A549 (cell line): ENCODE measurements around the gene COL4A6.

ENCODE experiments used
- BCL3 ChIP-seq: fragments of >200 bp; sonication (Bioruptor Twin); formaldehyde crosslinking; IDR thresholded peaks from 3 replicates; pipeline ENCODE4 v1.6.1; 2016
- CEBPB ChIP-seq, 2 experiments: fragments of >200 bp in 1 of 2; sonication (Bioruptor Twin) in 1 of 2; formaldehyde crosslinking in 1 of 2; IDR thresholded peaks; 2 replicates each; pipeline ENCODE4 v1.6.1; 2012 to 2016
- CHD2 ChIP-seq: fragments of 150-350 bp; IDR thresholded peaks from 2 replicates; pipeline ENCODE4 v1.6.1; 2014; ENCODE audit warnings: low read length; ENCODE audit not compliant: partially characterized antibody
- CTCF ChIP-seq: fragments of >200 bp; sonication (Bioruptor Twin); formaldehyde crosslinking; IDR thresholded peaks from 3 replicates; pipeline ENCODE4 v1.5.1; 2016
- EHMT2 ChIP-seq: fragments of 200-600 bp; sonication (generic); IDR thresholded peaks from 2 replicates; pipeline ENCODE4 v1.6.1; 2016; ENCODE audit warnings: antibody characterized with exemption, low read depth, mild to moderate bottlenecking, moderate library complexity
- EP300 ChIP-seq, 2 experiments: fragments of >200 bp; sonication (Bioruptor Twin); formaldehyde crosslinking; IDR thresholded peaks; 2 replicates in 1 of 2; 3 replicates in 1 of 2; pipeline ENCODE4 v1.6.1; 2016 to 2017
- HOXB5 ChIP-seq: fragments of 250-450 bp; sonication (Bioruptor Pico); IDR thresholded peaks from 2 replicates; pipeline ENCODE4 v1.5.0; 2020; ENCODE audit warnings: mild to moderate bottlenecking, moderate library complexity
- JUN ChIP-seq, 2 experiments: fragments of >200 bp; sonication (Bioruptor Twin); formaldehyde crosslinking; IDR thresholded peaks; 2 replicates in 1 of 2; 3 replicates in 1 of 2; pipeline ENCODE4 v1.6.1; 2016 to 2017
- MAX ChIP-seq: IDR thresholded peaks from 2 replicates; pipeline ENCODE4 v1.6.1; 2012
- MYC ChIP-seq: IDR thresholded peaks from 2 replicates; pipeline ENCODE4 v1.6.1; 2012; ENCODE audit warnings: mild to moderate bottlenecking, inconsistent platforms, low read length, improper control_type of control experiment, borderline replicate concordance
- PBX3 ChIP-seq: IDR thresholded peaks from 2 replicates; pipeline ENCODE4 v1.6.1; 2012
- POLR2A ChIP-seq: IDR thresholded peaks from 2 replicates; pipeline ENCODE4 v1.6.1; 2012; ENCODE audit warnings: mild to moderate bottlenecking, low read length
- POLR2AphosphoS2 ChIP-seq: conservative IDR thresholded peaks from 2 replicates; pipeline ENCODE4 v1.6.1; 2012; ENCODE audit warnings: low read length, improper control_type of control experiment, inconsistent platforms
- SREBF2 ChIP-seq: fragments of 450-650 bp; IDR thresholded peaks from 2 replicates; pipeline ENCODE4 v1.6.1; 2014; ENCODE audit warnings: mild to moderate bottlenecking, moderate library complexity

- TF ChIP-seq SREBF2 = no peak
- TF ChIP-seq CTCF = no peak
- TF ChIP-seq EHMT2 = no peak
- TF ChIP-seq PBX3 = no peak
- TF ChIP-seq EP300 (IDR thresholded peaks at IDR 0.05) = no peak
- no peak for TF ChIP-seq MYC
- TF ChIP-seq BCL3 = no peak
- peak; percentile 63 to 77; a peak in 3 of 4 replicates for TF ChIP-seq CEBPB (IDR thresholded peaks at IDR 0.05)
- no peak for TF ChIP-seq CHD2
- no peak for TF ChIP-seq POLR2AphosphoS2
- no peak for TF ChIP-seq POLR2A
- TF ChIP-seq MAX = no peak
- TF ChIP-seq JUN (IDR thresholded peaks at IDR 0.05) = no peak
- TF ChIP-seq HOXB5 (CRISPR knock-in tag) = no peak
Measured at GRCh38 chrX:108323751-108324150, 114.5 kb downstream of the COL4A6 start.
